WTC11 (cell line): ENCODE measurements around the gene RNASE11. TPM values are rescaled to one million over a fixed set of nuclear protein-coding genes. Genes with fewer than 3 reads are reported as not detected.

Source experiments
- ATAC-seq: fragments of 200-7000 bp; cut with Tn5 transposase; 2 replicates; pipeline ENCODE4 v1.10.0; 2021; ENCODE audit warnings: mild to moderate bottlenecking, moderate library complexity
- CTCF ChIA-PET: fragments of 300-600 bp; sonication (Branson Sonifier 250); formaldehyde crosslinking; loops from one replicate; lab custom pipeline; 2021; ENCODE audit warnings: antibody characterized with exemption; lab: Charles Lee
- POLR2A ChIA-PET: fragments of 350-600 bp; sonication (Branson Sonifier 250); formaldehyde crosslinking; loops from one replicate; lab custom pipeline; 2021; ENCODE audit warnings: antibody characterized with exemption; lab: Charles Lee
- DNase-seq: peaks from one replicate; pipeline ENCODE4 v3.0.0; 2021; ENCODE audit warnings: low spot score
- H3K27ac Mint-ChIP-seq: 2 replicates; pipeline ENCODE4 v1.8.0; 2021; ENCODE audit warnings: mixed read lengths
- H3K27me3 Mint-ChIP-seq: 2 replicates; pipeline ENCODE4 v1.8.0; 2021; ENCODE audit warnings: low read depth, mild to moderate bottlenecking, moderate library complexity, mixed read lengths
- H3K36me3 Mint-ChIP-seq: 2 replicates; pipeline ENCODE4 v1.8.0; 2021; ENCODE audit warnings: mixed read lengths
- H3K4me1 Mint-ChIP-seq: 2 replicates; pipeline ENCODE4 v1.8.0; 2022; ENCODE audit warnings: mixed read lengths
- H3K4me3 Mint-ChIP-seq: 2 replicates; pipeline ENCODE4 v1.8.0; 2021; ENCODE audit warnings: mild to moderate bottlenecking, moderate library complexity, mixed read lengths
- H3K9me3 Mint-ChIP-seq: 2 replicates; pipeline ENCODE4 v1.8.0; 2021; ENCODE audit warnings: mixed read lengths
- ARID4B ChIP-seq: sonication (generic); formaldehyde crosslinking; IDR thresholded peaks from 2 replicates; pipeline ENCODE4 v1.8.0; 2023; ENCODE audit warnings: missing genetic modification reagents, mild to moderate bottlenecking, borderline replicate concordance
- GABPB1 ChIP-seq: sonication (generic); formaldehyde crosslinking; IDR thresholded peaks from 2 replicates; pipeline ENCODE4 v1.8.1; 2023; ENCODE audit warnings: mild to moderate bottlenecking, missing genetic modification reagents
- GRHL2 ChIP-seq: fragments of 250-450 bp; sonication (Bioruptor Pico); IDR thresholded peaks from 2 replicates; pipeline ENCODE4 v1.8.0; 2022; ENCODE audit warnings: mild to moderate bottlenecking, moderate library complexity; ENCODE audit not compliant: insufficient replicate concordance, severe bottlenecking
- HMGA2 ChIP-seq: fragments of 250-450 bp; sonication (Bioruptor Pico); IDR thresholded peaks from 2 replicates; pipeline ENCODE4 v1.4.0; 2021; ENCODE audit warnings: mild to moderate bottlenecking, moderate library complexity
- JUN ChIP-seq: sonication (generic); formaldehyde crosslinking; IDR thresholded peaks from 2 replicates; pipeline ENCODE4 v1.8.0; 2023; ENCODE audit warnings: mild to moderate bottlenecking, missing genetic modification reagents
- NFYB ChIP-seq: sonication (generic); formaldehyde crosslinking; conservative IDR thresholded peaks from 2 replicates; pipeline ENCODE4 v1.8.0; 2022; ENCODE audit warnings: low read depth, missing genetic modification reagents
- NR3C1 ChIP-seq: sonication (generic); formaldehyde crosslinking; conservative IDR thresholded peaks from 2 replicates; pipeline ENCODE4 v1.8.1; 2023; ENCODE audit warnings: low read depth, mild to moderate bottlenecking, missing genetic modification reagents
- TEAD1 ChIP-seq: sonication (generic); formaldehyde crosslinking; IDR thresholded peaks from 2 replicates; pipeline ENCODE4 v1.8.0; 2022; ENCODE audit warnings: mild to moderate bottlenecking, missing genetic modification reagents
- TP53 ChIP-seq: sonication (generic); formaldehyde crosslinking; IDR thresholded peaks from 2 replicates; pipeline ENCODE4 v1.8.1; 2023; ENCODE audit warnings: mild to moderate bottlenecking, missing genetic modification reagents
- ZBTB21 ChIP-seq: sonication (generic); formaldehyde crosslinking; IDR thresholded peaks from 2 replicates; pipeline ENCODE4 v1.8.1; 2023; ENCODE audit warnings: mild to moderate bottlenecking, missing genetic modification reagents, borderline replicate concordance
- ZNF219 ChIP-seq: sonication (generic); formaldehyde crosslinking; IDR thresholded peaks from 2 replicates; pipeline ENCODE4 v1.8.0; 2023; ENCODE audit warnings: missing genetic modification reagents, mild to moderate bottlenecking, borderline replicate concordance
- total RNA-seq: library from RNA; stranded (reverse); gene quantifications from 3 replicates; pipeline ENCODE4 v1.2.3, GENCODE V29; 2021
- TF ChIP-seq, protein P1 (sequence below): fragments of 250-450 bp; sonication (Bioruptor Pico); IDR thresholded peaks from 2 replicates; pipeline ENCODE4 v1.9.0; 2021; ENCODE audit warnings: mild to moderate bottlenecking, borderline replicate concordance
- TF ChIP-seq, protein P2 (sequence below): fragments of 250-450 bp; sonication (Bioruptor Pico); IDR thresholded peaks from 2 replicates; pipeline ENCODE4 v1.8.0; 2021; ENCODE audit warnings: mild to moderate bottlenecking
- TF ChIP-seq, protein P3 (sequence below): fragments of 250-450 bp; sonication (Bioruptor Pico); IDR thresholded peaks from 2 replicates; pipeline ENCODE4 v1.9.0; 2021; ENCODE audit warnings: mild to moderate bottlenecking
- TF ChIP-seq, protein P4 (sequence below): sonication (generic); formaldehyde crosslinking; IDR thresholded peaks from 2 replicates; pipeline ENCODE4 v1.8.1; 2023; ENCODE audit warnings: mild to moderate bottlenecking, moderate library complexity, missing genetic modification reagents
- TF ChIP-seq, protein P5 (sequence below): fragments of 250-450 bp; sonication (Bioruptor Pico); IDR thresholded peaks from 2 replicates; pipeline ENCODE4 v1.9.0; 2021; ENCODE audit warnings: moderate library complexity, mild to moderate bottlenecking, inconsistent platforms, borderline replicate concordance
- TF ChIP-seq, protein P6 (sequence below): sonication (generic); formaldehyde crosslinking; IDR thresholded peaks from 2 replicates; pipeline ENCODE4 v1.8.0; 2023; ENCODE audit warnings: mild to moderate bottlenecking, missing genetic modification reagents
- TF ChIP-seq, protein P7 (sequence below): sonication (generic); formaldehyde crosslinking; IDR thresholded peaks from 2 replicates; pipeline ENCODE4 v1.8.1; 2023; ENCODE audit warnings: mild to moderate bottlenecking, missing genetic modification reagents, moderate library complexity

RNASE11 gene
- total RNA-seq, 1 experiment from 2014 or later = not detected

DNA sequence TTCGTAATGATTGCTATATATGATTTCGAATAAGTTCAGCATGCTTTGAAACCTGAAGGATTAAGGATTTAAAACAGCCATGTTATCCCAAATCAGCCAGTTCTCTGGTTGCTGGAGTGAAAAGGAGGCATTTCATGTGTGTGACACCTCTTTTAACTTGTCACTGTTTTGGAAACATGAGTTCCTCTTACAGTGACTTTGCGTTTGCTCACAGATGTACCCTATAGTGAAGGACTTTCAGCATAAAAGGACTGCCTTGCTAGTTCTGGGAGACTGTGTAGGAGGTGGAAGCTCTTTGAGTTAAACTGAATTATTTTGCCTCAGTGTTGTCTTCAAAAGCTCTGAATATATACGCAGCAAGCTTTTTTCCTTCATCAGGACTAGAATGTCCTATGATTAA lies 7.6 kb downstream of the RNASE11 start:
- ATAC-seq (no peak), DNase-seq (no peak)
- Mint-ChIP-seq H3K36me3 (no peaks in the 10 kb centered on the region), H3K27me3 (no peaks in the 10 kb centered on the region; the same call in 1 of the 2 replicates), H3K4me3 (no peak overlapping the region), H3K27ac (no peak overlapping the region; the same call in 1 of the 2 replicates), H3K9me3 (no peaks in the 10 kb centered on the region), H3K4me1 (peaks cover 72% of the 10 kb centered on the region)
- TF ChIP-seq, protein P1, sequence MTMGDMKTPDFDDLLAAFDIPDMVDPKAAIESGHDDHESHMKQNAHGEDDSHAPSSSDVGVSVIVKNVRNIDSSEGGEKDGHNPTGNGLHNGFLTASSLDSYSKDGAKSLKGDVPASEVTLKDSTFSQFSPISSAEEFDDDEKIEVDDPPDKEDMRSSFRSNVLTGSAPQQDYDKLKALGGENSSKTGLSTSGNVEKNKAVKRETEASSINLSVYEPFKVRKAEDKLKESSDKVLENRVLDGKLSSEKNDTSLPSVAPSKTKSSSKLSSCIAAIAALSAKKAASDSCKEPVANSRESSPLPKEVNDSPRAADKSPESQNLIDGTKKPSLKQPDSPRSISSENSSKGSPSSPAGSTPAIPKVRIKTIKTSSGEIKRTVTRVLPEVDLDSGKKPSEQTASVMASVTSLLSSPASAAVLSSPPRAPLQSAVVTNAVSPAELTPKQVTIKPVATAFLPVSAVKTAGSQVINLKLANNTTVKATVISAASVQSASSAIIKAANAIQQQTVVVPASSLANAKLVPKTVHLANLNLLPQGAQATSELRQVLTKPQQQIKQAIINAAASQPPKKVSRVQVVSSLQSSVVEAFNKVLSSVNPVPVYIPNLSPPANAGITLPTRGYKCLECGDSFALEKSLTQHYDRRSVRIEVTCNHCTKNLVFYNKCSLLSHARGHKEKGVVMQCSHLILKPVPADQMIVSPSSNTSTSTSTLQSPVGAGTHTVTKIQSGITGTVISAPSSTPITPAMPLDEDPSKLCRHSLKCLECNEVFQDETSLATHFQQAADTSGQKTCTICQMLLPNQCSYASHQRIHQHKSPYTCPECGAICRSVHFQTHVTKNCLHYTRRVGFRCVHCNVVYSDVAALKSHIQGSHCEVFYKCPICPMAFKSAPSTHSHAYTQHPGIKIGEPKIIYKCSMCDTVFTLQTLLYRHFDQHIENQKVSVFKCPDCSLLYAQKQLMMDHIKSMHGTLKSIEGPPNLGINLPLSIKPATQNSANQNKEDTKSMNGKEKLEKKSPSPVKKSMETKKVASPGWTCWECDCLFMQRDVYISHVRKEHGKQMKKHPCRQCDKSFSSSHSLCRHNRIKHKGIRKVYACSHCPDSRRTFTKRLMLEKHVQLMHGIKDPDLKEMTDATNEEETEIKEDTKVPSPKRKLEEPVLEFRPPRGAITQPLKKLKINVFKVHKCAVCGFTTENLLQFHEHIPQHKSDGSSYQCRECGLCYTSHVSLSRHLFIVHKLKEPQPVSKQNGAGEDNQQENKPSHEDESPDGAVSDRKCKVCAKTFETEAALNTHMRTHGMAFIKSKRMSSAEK (CRISPR knock-in tag) = no peak
- TF ChIP-seq TEAD1 (CRISPR knock-in tag) (no peak), ZBTB21 (CRISPR knock-in tag) (no peak), GABPB1 (CRISPR knock-in tag) (no peak), GRHL2 (no peak), JUN (CRISPR knock-in tag) (no peak), ARID4B (CRISPR knock-in tag) (no peak), NFYB (CRISPR knock-in tag) (no peak), NR3C1 (CRISPR knock-in tag) (no peak), TP53 (CRISPR knock-in tag) (no peak), ZNF219 (CRISPR knock-in tag) (no peak), HMGA2 (CRISPR knock-in tag) (no peak)
- TF ChIP-seq, protein P2, sequence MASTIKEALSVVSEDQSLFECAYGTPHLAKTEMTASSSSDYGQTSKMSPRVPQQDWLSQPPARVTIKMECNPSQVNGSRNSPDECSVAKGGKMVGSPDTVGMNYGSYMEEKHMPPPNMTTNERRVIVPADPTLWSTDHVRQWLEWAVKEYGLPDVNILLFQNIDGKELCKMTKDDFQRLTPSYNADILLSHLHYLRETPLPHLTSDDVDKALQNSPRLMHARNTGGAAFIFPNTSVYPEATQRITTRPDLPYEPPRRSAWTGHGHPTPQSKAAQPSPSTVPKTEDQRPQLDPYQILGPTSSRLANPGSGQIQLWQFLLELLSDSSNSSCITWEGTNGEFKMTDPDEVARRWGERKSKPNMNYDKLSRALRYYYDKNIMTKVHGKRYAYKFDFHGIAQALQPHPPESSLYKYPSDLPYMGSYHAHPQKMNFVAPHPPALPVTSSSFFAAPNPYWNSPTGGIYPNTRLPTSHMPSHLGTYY (CRISPR knock-in tag) = no peak
- TF ChIP-seq, protein P3, sequence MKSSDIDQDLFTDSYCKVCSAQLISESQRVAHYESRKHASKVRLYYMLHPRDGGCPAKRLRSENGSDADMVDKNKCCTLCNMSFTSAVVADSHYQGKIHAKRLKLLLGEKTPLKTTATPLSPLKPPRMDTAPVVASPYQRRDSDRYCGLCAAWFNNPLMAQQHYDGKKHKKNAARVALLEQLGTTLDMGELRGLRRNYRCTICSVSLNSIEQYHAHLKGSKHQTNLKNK (CRISPR knock-in tag) = no peak
- TF ChIP-seq, protein P4, sequence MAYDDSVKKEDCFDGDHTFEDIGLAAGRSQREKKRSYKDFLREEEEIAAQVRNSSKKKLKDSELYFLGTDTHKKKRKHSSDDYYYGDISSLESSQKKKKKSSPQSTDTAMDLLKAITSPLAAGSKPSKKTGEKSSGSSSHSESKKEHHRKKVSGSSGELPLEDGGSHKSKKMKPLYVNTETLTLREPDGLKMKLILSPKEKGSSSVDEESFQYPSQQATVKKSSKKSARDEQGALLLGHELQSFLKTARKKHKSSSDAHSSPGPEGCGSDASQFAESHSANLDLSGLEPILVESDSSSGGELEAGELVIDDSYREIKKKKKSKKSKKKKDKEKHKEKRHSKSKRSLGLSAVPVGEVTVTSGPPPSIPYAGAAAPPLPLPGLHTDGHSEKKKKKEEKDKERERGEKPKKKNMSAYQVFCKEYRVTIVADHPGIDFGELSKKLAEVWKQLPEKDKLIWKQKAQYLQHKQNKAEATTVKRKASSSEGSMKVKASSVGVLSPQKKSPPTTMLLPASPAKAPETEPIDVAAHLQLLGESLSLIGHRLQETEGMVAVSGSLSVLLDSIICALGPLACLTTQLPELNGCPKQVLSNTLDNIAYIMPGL (CRISPR knock-in tag) = no peak
- TF ChIP-seq, protein P5, sequence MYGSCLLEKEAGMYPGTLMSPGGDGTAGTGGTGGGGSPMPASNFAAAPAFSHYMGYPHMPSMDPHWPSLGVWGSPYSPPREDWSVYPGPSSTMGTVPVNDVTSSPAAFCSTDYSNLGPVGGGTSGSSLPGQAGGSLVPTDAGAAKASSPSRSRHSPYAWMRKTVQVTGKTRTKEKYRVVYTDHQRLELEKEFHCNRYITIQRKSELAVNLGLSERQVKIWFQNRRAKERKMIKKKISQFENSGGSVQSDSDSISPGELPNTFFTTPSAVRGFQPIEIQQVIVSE (CRISPR knock-in tag) = no peak
- TF ChIP-seq, protein P6, sequence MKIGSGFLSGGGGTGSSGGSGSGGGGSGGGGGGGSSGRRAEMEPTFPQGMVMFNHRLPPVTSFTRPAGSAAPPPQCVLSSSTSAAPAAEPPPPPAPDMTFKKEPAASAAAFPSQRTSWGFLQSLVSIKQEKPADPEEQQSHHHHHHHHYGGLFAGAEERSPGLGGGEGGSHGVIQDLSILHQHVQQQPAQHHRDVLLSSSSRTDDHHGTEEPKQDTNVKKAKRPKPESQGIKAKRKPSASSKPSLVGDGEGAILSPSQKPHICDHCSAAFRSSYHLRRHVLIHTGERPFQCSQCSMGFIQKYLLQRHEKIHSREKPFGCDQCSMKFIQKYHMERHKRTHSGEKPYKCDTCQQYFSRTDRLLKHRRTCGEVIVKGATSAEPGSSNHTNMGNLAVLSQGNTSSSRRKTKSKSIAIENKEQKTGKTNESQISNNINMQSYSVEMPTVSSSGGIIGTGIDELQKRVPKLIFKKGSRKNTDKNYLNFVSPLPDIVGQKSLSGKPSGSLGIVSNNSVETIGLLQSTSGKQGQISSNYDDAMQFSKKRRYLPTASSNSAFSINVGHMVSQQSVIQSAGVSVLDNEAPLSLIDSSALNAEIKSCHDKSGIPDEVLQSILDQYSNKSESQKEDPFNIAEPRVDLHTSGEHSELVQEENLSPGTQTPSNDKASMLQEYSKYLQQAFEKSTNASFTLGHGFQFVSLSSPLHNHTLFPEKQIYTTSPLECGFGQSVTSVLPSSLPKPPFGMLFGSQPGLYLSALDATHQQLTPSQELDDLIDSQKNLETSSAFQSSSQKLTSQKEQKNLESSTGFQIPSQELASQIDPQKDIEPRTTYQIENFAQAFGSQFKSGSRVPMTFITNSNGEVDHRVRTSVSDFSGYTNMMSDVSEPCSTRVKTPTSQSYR (CRISPR knock-in tag) = no peak
- TF ChIP-seq, protein P7, sequence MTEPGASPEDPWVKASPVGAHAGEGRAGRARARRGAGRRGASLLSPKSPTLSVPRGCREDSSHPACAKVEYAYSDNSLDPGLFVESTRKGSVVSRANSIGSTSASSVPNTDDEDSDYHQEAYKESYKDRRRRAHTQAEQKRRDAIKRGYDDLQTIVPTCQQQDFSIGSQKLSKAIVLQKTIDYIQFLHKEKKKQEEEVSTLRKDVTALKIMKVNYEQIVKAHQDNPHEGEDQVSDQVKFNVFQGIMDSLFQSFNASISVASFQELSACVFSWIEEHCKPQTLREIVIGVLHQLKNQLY (CRISPR knock-in tag) = no peak
- ChIA-PET CTCF (no interaction called here), POLR2A (no interaction called here)
